GM18526 (cell line): Measurements from ENCODE around the gene ZNF365.

Experiments used
- POLR2A ChIP-seq: IDR thresholded peaks from 3 replicates; pipeline ENCODE4 v1.6.1; 2011; ENCODE audit not compliant: insufficient read length; ENCODE audit errors: extremely low read depth

The ZNF365 gene

GRCh38 chr10:62442894-62443669, 68.9 kb downstream of the ZNF365 start:
- no peak for TF ChIP-seq POLR2A

GRCh38 chr10:62443866-62444265, 69.7 kb downstream of the ZNF365 start:
- no peak for TF ChIP-seq POLR2A

- no peak for TF ChIP-seq POLR2A
These were observed 72.5 kb downstream of the ZNF365 start for GRCh38 chr10:62446627-62447026.

- no peak for TF ChIP-seq POLR2A
These were observed 76.9 kb downstream of the ZNF365 start for GRCh38 chr10:62450912-62451610.

GRCh38 chr10:62451611-62451975, 77.4 kb downstream of the ZNF365 start:
- no peak for TF ChIP-seq POLR2A
